Fibroblast of skin of right biceps (primary cell): ENCODE measurements around the gene CDH5.
A peak's percentile ranks its signal among the peaks of the same experiment; 100 is the strongest.
"Not testable (repeated sequence)": the region's sequence is repeated elsewhere in the genome, so short reads cannot be mapped to it uniquely, and the experiment has no call there.

ENCODE experiments used
- DNase-seq: peaks from one replicate; pipeline ENCODE4 v3.0.0-alpha.2; 2013

The CDH5 gene

DNA sequence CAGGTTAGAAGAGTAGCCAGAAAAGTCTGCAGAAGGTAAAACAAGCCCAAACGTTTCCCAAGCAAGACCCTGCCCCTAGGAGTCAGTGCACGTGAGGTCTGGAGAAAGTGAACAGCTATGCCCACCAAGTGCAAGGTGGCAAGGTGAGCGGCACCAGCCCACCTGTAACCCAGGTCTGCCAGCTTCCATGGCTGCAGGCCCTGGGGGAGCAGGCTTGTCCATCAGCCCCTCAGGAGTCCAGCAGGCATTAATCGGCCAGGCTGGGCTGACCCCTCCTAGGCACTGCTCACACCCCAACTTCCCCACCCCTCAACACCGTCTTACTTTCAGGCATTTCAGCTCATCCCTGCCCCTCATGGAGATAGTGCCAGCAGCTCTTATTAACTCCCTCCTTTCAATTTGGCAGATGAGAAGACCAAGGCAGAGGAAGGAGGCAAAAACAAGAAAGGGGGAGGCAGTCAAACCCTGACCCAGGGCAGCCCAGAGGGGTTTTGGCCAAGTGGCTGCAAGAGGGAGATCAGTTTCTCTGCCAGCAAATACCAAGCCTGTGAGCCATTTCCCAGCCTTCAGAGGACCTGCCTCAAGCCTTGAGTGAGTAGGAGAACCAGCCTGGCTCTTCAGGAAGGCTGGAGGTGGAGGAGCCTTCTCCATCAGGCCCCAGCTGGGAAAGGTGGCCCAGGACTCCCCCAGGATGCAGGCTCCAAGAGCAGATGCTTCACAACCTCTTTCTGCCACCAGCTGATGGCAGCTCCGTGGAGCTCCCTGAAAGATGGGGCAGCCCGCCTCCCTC lies 75.3 kb downstream of the CDH5 start:
- peak; percentile 45 for DNase-seq

DNA sequence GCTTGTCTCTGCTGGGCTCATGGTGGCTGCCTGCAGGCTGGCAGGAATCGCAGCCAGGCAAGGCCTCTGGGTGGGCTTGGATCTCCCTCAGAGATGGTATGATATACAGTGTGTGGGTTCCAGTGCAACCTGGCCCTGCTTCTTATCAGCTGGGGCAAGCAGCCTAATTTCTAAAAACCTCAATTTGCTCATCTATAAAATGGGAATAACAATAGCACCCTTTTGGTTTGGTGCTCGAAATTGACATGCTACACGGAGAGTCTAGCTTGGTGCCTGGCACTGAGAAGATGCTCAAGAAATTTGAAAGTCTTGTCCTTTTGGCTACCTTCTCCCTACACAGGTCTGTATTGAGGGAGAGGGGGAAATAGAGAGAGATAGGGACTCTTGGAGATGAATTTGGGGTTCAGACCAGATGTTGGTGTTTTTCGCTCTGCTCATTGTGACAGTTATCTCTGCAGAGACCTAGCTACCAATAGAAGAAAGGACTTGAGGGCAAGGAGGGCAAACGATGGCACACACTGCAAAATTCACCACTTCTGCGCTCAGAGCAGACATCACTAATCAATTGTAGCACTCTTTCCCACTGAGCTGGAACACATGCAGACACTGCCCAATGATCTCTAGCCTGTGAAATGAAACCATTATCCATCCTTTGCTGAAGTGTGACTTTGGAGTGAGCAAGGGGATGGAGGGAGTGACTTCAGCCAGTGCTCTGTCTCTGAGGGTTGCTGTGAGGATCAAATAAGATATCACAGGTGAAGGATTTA lies 76.2 kb downstream of the CDH5 start:
- no peak for DNase-seq

DNA sequence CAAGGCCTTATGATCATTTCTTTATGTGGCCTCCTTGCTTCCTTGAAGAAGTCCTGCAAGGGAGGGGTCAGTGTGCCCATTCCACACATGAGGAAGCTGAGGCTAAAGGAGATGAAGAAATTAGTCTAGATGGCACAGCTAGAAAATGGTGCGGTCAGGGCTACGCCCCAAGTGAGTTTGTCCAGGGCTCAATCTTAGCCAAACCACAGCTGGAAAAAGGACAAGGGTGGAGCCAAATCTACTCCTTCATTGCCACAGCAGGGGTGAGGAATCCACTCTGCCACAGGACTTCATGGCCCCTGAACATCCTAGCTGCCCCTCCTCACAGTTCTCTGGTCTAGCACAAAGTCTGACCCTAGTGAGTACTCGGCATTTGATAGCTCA lies 76.8 kb downstream of the CDH5 start:
- no peak for DNase-seq

DNA sequence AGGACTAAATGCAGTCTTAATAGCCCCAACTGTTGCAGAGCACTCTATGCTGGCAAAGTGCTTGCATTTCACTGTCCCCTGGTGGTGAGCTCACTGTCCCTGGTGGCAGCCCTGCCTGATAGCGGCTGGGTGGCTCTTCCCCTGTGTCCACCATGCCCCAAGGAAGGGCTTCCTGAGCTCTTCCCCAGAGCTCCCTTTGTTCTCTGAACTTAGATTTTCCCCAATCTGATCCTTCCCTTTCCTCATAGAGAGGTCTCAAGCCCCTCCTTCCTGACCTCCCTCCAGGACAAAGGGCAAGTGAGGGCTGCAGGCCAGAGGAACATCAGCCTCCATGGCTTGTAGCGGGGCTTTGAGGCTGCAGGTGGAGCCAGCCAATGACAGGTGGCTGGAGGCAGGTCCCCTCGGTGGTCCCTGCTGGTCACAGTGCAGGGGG lies 77.6 kb downstream of the CDH5 start:
- DNase-seq: no peak

DNA sequence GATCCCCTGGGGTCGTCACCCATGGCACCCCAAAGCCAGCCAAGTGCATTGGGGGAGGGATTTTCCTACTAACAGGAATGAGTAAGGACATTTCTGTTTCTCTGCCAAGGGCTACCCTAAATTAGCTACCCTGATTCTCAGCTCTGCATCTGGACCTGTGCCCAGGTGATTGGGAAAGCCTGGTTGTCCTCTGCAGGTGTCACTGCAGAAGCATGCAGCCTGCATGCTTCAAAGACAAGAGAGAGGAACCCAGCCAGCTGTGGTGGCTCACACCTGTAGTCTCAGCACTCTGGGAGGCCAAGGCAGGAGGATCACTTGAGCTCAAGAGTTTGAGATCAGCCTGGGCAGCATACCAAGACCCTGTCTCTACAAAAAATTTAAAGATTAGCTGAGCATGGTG lies 80.2 kb downstream of the CDH5 start:
- DNase-seq: no peak

DNA sequence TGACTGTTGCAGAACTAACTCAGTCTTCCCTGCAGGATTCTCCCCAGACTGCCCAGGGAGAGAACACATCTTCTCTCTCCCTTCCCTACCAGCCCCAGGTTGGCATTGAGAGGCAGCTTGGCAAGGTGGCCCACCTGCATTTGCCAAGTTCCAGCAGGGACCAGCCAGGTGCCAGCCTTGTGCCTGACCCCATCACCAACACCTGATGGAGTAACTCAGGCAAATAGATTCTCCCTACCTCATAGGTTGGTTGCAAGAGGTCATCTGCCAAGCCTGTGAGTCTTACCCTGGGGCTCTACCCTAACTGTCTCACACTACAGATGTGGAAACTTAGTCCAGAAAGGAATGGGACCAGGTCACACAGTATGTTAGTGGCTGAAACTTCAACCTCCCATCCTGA lies 81.0 kb downstream of the CDH5 start:
- no peak for DNase-seq

DNA sequence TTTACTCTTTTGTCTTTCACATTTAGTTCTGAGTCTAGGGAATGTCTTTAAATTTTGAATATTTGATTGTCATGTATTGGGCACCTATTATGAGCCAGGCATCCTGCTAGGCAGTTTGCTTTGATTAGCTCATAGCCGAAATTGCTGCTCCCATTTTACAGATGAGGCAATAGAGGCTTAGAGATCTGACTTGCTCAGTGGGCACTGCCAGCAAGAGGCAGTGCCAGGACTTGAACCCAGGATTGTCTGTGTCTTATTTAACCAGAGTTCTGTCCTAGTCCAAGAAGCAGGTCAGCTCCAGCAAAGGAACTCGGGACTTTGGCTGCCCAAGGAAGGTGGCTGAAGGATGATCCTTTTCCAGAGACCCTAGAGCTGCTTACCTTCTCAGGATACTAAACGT lies 85.1 kb downstream of the CDH5 start:
- DNase-seq: no peak

DNA sequence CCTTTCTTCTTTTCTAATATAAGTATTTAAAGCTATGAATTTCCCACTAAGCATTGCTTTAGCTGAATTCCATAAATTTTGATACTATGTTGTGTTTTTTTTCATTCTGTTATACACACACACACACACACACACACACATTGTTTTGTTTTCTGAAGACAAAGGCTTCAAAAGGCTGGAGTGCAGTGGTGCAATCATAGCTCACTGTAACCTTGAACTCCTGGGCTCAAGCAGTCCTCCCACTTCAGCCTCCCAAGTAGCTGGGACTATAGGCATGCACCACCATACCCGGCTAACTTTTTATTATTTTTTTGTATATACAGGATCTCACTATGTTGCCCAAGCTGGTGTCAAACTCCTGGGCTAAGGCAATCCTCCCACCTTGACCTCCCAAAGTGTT lies 86.7 kb downstream of the CDH5 start:
- not testable (repeated sequence) for DNase-seq
